ENCODE results near the gene GATD1. TPM values are rescaled to one million over a fixed set of nuclear protein-coding genes. Genes with fewer than 3 reads are reported as not detected.

GATD1 gene
- total RNA-seq, 1 experiment from 2014 or later = 81.3 TPM

DNA sequence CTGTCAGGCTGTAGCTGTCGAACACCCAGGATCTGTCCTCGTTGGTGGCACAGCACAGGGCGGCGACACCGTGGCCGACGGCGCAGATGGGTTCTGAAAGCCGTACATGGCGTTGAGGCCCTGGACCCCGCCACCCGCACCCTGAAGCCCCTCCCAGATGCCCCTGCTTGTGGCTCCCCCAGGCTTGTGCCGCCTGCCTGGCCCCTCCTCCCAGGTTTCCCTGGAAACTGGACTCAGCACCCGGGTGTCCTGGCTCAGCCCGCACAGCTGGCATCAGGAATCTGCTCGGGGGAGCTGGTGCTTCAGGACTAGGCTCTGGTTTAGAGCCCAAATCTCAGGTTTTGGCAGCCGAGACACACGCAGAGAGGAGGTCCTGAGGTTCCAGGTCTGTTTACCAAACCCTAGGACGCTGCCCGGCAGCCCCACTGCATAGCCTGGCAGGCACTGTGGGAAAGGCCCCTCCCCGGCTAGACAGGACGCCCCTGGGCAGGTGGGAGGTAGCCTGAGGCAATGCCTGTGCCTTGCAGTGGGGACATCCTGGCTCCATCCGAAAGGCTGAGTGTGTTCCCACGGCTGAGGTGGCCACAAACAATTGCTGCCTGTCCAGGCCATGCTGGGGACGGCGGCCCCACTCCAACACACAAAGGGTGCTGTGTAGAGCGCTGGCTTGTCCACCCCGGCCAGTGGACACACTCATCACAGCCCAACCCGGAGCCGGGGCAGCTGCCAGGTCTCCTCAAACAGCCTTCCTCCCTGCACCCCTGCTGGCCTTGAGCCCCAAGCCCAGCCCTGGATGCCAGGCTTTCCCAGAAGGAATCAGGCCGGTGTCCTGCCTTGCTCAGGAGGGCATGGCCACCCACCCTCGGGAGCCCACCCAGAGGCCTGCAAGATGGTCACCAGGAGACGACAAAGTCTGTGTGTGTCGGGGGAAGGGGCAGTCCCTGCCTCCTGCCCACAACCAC lies 4.6 kb downstream of the GATD1 start:
- Histone ChIP-seq H3K9me3 (ENCODE audit: low read depth, low read length, poor library complexity, severe bottlenecking) (no peaks in the 10 kb centered on the region), H3K4me3 (ENCODE audit: low read depth, low read length, poor library complexity, severe bottlenecking) (no peak overlapping the region), H3K27me3 (replicated peaks; ENCODE audit: insufficient read depth, low read depth, low read length, poor library complexity) (no peaks in the 10 kb centered on the region), H3K36me3 (ENCODE audit: insufficient read depth, low read length, poor library complexity, severe bottlenecking) (peaks cover 27% of the 10 kb centered on the region), H3K4me1 (ENCODE audit: insufficient read depth, low read length, poor library complexity, severe bottlenecking) (peaks cover 9% of the 10 kb centered on the region), H3K27ac (ENCODE audit: low read depth, low read length, poor library complexity, severe bottlenecking) (no peak overlapping the region)
- ChIA-PET POLR2A (ENCODE audit: low non-redundant PET) (no interaction called here), CTCF (no interaction called here)
- BruUV-seq (replicated peaks) = no TSS peak
- TF ChIP-seq, protein P1, sequence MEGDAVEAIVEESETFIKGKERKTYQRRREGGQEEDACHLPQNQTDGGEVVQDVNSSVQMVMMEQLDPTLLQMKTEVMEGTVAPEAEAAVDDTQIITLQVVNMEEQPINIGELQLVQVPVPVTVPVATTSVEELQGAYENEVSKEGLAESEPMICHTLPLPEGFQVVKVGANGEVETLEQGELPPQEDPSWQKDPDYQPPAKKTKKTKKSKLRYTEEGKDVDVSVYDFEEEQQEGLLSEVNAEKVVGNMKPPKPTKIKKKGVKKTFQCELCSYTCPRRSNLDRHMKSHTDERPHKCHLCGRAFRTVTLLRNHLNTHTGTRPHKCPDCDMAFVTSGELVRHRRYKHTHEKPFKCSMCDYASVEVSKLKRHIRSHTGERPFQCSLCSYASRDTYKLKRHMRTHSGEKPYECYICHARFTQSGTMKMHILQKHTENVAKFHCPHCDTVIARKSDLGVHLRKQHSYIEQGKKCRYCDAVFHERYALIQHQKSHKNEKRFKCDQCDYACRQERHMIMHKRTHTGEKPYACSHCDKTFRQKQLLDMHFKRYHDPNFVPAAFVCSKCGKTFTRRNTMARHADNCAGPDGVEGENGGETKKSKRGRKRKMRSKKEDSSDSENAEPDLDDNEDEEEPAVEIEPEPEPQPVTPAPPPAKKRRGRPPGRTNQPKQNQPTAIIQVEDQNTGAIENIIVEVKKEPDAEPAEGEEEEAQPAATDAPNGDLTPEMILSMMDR (conservative IDR thresholded peaks at IDR 0.05; ENCODE audit: low read depth, low read length) = no peak
- no peak for TF ChIP-seq EZH2 (IDR thresholded peaks at IDR 0.05; ENCODE audit: borderline replicate concordance, low read depth, low read length, poor library complexity, severe bottlenecking)
- intact Hi-C loops (cut with micrococcal nuclease; ENCODE audit: unreplicated experiment) = no loop called here
- no peak for DNase-seq (ENCODE audit: low spot score)

DNA sequence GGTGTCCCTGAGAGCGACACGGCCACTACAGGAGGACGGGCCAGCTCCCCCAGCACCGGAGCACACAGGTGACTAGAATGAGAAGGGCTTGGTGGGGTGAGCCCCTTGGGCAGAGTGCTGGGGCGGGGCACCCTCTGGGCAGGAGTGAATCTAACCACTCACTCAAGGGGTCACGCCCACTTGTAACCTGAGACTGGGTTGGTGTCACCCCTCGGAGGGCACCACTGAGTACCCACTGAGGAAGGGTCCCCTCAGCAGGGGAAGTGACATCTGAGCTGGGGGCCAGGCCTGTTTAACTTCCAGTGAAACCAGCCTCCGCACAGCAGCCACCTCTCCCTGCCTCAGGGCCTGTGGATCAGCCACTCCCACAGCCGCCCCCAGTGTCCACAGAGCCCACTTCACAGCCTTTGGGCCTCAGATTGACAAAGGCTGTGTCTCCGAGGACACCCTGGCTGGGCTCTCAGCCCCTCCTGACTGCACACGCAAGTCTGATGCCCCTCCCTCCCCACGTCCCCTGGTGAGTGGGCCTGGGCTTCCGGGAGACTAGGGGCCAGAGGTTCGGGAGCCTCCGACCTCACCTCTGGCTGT lies 5.6 kb downstream of the GATD1 start:
- H3K4me3 ChIP-seq (ENCODE audit: low read depth, low read length, poor library complexity, severe bottlenecking) = no peak overlapping the region
- ChIA-PET POLR2A (ENCODE audit: low non-redundant PET) (no interaction called here), CTCF (no interaction called here)
- no TSS peak for BruUV-seq (replicated peaks)
- DNase-seq (ENCODE audit: low spot score) = no peak
- no peak for TF ChIP-seq EZH2 (IDR thresholded peaks at IDR 0.05; ENCODE audit: borderline replicate concordance, low read depth, low read length, poor library complexity, severe bottlenecking)
- TF ChIP-seq, protein P1 (conservative IDR thresholded peaks at IDR 0.05; ENCODE audit: low read depth, low read length) = no peak
- peaks cover 35% of the 10 kb centered on the region for H3K36me3 ChIP-seq (ENCODE audit: insufficient read depth, low read length, poor library complexity, severe bottlenecking)
- H3K4me1 ChIP-seq (ENCODE audit: insufficient read depth, low read length, poor library complexity, severe bottlenecking) = peaks cover 9% of the 10 kb centered on the region
- H3K27me3 ChIP-seq (replicated peaks; ENCODE audit: insufficient read depth, low read depth, low read length, poor library complexity) = no peaks in the 10 kb centered on the region
- no peaks in the 10 kb centered on the region for H3K9me3 ChIP-seq (ENCODE audit: low read depth, low read length, poor library complexity, severe bottlenecking)
- intact Hi-C loops (cut with micrococcal nuclease; ENCODE audit: unreplicated experiment) = no loop called here
- H3K27ac ChIP-seq (ENCODE audit: low read depth, low read length, poor library complexity, severe bottlenecking) = no peak overlapping the region

DNA sequence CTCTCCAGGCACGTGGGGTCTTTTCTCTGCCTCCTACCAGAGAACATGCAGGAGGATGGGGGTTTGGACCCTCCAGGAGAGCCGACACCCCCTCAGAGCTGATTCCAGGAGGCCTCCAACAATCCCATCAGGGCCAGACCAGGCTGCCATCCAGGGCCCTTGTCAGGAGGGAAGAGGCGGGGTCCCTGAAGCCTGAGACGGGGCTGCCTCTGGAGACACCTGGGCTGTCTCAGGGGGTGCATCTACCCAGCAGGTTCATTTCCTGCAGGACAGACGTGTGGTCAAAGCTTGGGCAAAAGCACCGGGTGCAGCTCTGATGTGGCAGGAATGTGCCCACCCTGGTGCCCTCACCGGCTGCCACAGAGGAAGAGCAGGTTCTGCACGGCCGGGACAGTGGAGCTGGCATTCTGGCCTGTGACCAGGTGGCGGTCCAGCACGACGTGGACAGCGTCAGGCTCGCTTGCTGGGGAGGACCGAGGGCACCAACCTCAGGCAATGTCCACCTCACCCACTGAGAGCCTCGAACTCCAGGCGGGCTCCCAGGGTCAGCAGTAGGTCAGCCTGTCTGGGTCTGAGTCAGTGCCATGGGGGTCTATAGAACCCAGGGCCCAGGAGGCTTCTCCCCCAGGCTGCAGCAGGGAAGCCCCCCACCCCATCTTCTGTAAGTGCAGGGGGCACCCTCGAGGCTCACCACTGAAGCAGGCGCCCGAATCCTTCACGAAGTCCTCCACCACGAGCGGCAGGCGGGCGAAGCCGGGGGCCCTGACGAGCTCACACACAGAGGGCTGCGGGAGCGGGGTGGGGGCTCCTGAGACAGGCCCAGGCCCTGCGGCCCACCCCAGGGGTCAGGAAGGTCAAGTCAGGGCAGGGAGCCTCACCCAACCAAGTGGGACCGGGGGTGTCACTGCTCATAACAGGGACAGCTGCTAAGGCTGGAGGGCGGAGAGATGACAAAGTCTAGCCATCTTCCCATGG lies 6.4 kb downstream of the GATD1 start:
- CTCF ChIA-PET = no interaction called here
- no TSS peak for BruUV-seq (replicated peaks)

More for the DNA sequence above, 6.4 kb downstream of the GATD1 start:
- Histone ChIP-seq H3K27me3 (replicated peaks; ENCODE audit: insufficient read depth, low read depth, low read length, poor library complexity) (no peaks in the 10 kb centered on the region), H3K4me1 (ENCODE audit: insufficient read depth, low read length, poor library complexity, severe bottlenecking) (peaks cover 9% of the 10 kb centered on the region), H3K4me3 (ENCODE audit: low read depth, low read length, poor library complexity, severe bottlenecking) (no peak overlapping the region), H3K27ac (ENCODE audit: low read depth, low read length, poor library complexity, severe bottlenecking) (no peak overlapping the region), H3K9me3 (ENCODE audit: low read depth, low read length, poor library complexity, severe bottlenecking) (no peaks in the 10 kb centered on the region), H3K36me3 (ENCODE audit: insufficient read depth, low read length, poor library complexity, severe bottlenecking) (peaks cover 43% of the 10 kb centered on the region)
- intact Hi-C loops (cut with micrococcal nuclease; ENCODE audit: unreplicated experiment) = no loop called here
- TF ChIP-seq, protein P1 (conservative IDR thresholded peaks at IDR 0.05; ENCODE audit: low read depth, low read length) = no peak
- no peak for TF ChIP-seq EZH2 (IDR thresholded peaks at IDR 0.05; ENCODE audit: borderline replicate concordance, low read depth, low read length, poor library complexity, severe bottlenecking)
- POLR2A ChIA-PET (ENCODE audit: low non-redundant PET) = no interaction called here
- no peak for DNase-seq (ENCODE audit: low spot score)
